Adrenal gland (tissue), 5 donors: ENCODE data around the gene CSTPP1.

ENCODE experiments used
- POLR2A ChIP-seq, 2 donors: fragments of 450-650 bp; IDR thresholded peaks; one replicate each; pipeline ENCODE4 v1.6.1; 2017; ENCODE audit warnings: antibody characterized with exemption in 2 of 2, mild to moderate bottlenecking in 2 of 2, moderate library complexity in 1 of 2
- TF ChIP-seq, protein P1 (sequence below), 6 experiments: fragments of 450-650 bp in 4 of 6; fragments of 200-600 bp in 2 of 6; sonication (generic) in 1 of 6; IDR thresholded peaks; 1 replicate in 5 of 6; 2 replicates in 1 of 6; pipeline versions ENCODE4 v1.5.1 to v1.8.0; 2016 to 2021; ENCODE audit warnings: antibody characterized with exemption in 6 of 6, mild to moderate bottlenecking in 2 of 6, moderate library complexity in 1 of 6
- donor health status: DM: no; HTN: no; CAD: no.

DNA sequence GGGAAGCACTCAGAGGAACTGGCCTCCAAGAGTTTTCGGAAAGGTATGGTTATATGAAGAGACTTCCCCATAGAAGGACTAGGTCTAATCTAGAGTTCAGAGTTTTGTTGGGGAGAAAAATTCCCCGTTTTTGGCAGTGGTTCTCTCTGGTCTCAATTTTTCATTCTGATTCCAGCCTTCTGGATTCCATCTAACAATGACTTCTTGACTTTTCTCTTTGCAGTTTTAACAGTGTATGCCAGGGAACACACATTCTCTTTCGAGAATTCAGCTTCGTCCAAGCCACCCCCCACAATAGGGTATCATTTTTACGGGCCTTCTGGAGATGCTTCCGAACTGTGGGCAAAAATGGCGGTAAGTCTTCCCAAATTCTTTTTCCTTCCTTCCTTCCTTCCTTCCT is 115.6 kb downstream of the CSTPP1 start:
- TF ChIP-seq, protein P1, sequence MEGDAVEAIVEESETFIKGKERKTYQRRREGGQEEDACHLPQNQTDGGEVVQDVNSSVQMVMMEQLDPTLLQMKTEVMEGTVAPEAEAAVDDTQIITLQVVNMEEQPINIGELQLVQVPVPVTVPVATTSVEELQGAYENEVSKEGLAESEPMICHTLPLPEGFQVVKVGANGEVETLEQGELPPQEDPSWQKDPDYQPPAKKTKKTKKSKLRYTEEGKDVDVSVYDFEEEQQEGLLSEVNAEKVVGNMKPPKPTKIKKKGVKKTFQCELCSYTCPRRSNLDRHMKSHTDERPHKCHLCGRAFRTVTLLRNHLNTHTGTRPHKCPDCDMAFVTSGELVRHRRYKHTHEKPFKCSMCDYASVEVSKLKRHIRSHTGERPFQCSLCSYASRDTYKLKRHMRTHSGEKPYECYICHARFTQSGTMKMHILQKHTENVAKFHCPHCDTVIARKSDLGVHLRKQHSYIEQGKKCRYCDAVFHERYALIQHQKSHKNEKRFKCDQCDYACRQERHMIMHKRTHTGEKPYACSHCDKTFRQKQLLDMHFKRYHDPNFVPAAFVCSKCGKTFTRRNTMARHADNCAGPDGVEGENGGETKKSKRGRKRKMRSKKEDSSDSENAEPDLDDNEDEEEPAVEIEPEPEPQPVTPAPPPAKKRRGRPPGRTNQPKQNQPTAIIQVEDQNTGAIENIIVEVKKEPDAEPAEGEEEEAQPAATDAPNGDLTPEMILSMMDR (IDR thresholded peaks at IDR 0.05), result no peak
- TF ChIP-seq POLR2A (IDR thresholded peaks at IDR 0.05), result no peak
